Right ventricle myocardium inferior (tissue), 1 donor: ENCODE measurements around the gene PHTF1. TPM values are rescaled to one million over a fixed set of nuclear protein-coding genes. Genes with fewer than 3 reads are reported as not detected.
"Not testable (repeated sequence)": the region's sequence is repeated elsewhere in the genome, so short reads cannot be mapped to it uniquely, and the experiment has no call there.

Experiments
- ATAC-seq: fragments of 200-7000 bp; cut with Tn5 transposase; one replicate; pipeline ENCODE4 v1.9.1; 2020; ENCODE audit warnings: mild to moderate bottlenecking, moderate library complexity
- DNase-seq: peaks from one replicate; pipeline ENCODE4 v3.0.0; 2021; ENCODE audit errors: missing footprints
- intact Hi-C: fragments of 100-400 bp; cut with DNase I; formaldehyde crosslinking; loops from one replicate; pipeline ENCODE4 v1.11.0; 2022
- total RNA-seq: library from RNA; stranded (reverse); fragmentation: NEBNext Ultra II Directional; extraction: Animal tissue kit (Norgen Biotek cat#: 25700); gene quantifications from one replicate; pipeline ENCODE4 v1.2.1, GENCODE V29; 2021
- donor health status: DM: no; HTN: yes; CAD: no; lungs with severe emphysema.

The PHTF1 gene
- total RNA-seq, 1 donor from 2014 or later: 6.4 TPM

- no peak for DNase-seq
- intact Hi-C loops: no loop called here
- ATAC-seq: no peak
Measured at GRCh38 chr1:113780374-113781146, 21.3 kb upstream of the PHTF1 start.

- intact Hi-C loops: no loop called here
- DNase-seq (no peak), ATAC-seq (no peak)
Measured at GRCh38 chr1:113779542-113779941, 20.3 kb upstream of the PHTF1 start.

GRCh38 chr1:113777561-113777960, 18.3 kb upstream of the PHTF1 start:
- no peak for ATAC-seq
- no peak for DNase-seq
- intact Hi-C loops: no loop called here

- no peak for ATAC-seq
Measured at GRCh38 chr1:113770031-113770430, 10.7 kb upstream of the PHTF1 start.

GRCh38 chr1:113769601-113769970, 10.3 kb upstream of the PHTF1 start:
- intact Hi-C loops: no loop called here
- DNase-seq: no peak
- no peak for ATAC-seq

More at GRCh38 chr1:113770031-113770430, 10.7 kb upstream of the PHTF1 start:
- no peak for DNase-seq
- intact Hi-C loops: no loop called here

- DNase-seq (no peak), ATAC-seq (no peak)
- intact Hi-C loops: no loop called here
Measured at GRCh38 chr1:113768916-113769600, 9.8 kb upstream of the PHTF1 start.

- DNase-seq (no peak), ATAC-seq (no peak)
- intact Hi-C loops: no loop called here
Measured at GRCh38 chr1:113765306-113766230, 6.3 kb upstream of the PHTF1 start.

- ATAC-seq (no peak), DNase-seq (no peak)
- intact Hi-C loops: no loop called here
Measured at GRCh38 chr1:113763661-113764060, 4.4 kb upstream of the PHTF1 start.

- DNase-seq (no peak), ATAC-seq (no peak)
- intact Hi-C loops: no loop called here
Measured at GRCh38 chr1:113761937-113762336, 2.7 kb upstream of the PHTF1 start.

- intact Hi-C loops: no loop called here
- DNase-seq (no peak), ATAC-seq (no peak)
Measured at GRCh38 chr1:113760102-113761080, 1.1 kb upstream of the PHTF1 start.

GRCh38 chr1:113758631-113759332, 504 bp downstream of the PHTF1 start:
- peak; percentile 90 for DNase-seq
- ATAC-seq: peak; percentile 77
- intact Hi-C loops: loop anchor here (1.0 kb wide), 1 partner anchor 54 kb away; the partner anchor contains the start of gene RSBN1

- no peak for ATAC-seq
- intact Hi-C loops: no loop called here
- no peak for DNase-seq
Measured at GRCh38 chr1:113756461-113756860, 2.8 kb downstream of the PHTF1 start.

- ATAC-seq, DNase-seq, intact Hi-C loops: not testable (repeated sequence)
Measured at GRCh38 chr1:113753333-113753732, 6.0 kb downstream of the PHTF1 start.

GRCh38 chr1:113751516-113751915, 7.8 kb downstream of the PHTF1 start:
- intact Hi-C loops: no loop called here

GRCh38 chr1:113751114-113751513, 8.2 kb downstream of the PHTF1 start:
- no peak for DNase-seq
- intact Hi-C loops: no loop called here
- no peak for ATAC-seq

More at GRCh38 chr1:113751516-113751915, 7.8 kb downstream of the PHTF1 start:
- no peak for ATAC-seq
- DNase-seq: no peak

- DNase-seq: no peak
- no peak for ATAC-seq
Measured at GRCh38 chr1:113749402-113749801, 9.9 kb downstream of the PHTF1 start.

GRCh38 chr1:113747376-113747775, 11.9 kb downstream of the PHTF1 start:
- no peak for ATAC-seq
- intact Hi-C loops: no loop called here

More at GRCh38 chr1:113749402-113749801, 9.9 kb downstream of the PHTF1 start:
- intact Hi-C loops: no loop called here

More at GRCh38 chr1:113747376-113747775, 11.9 kb downstream of the PHTF1 start:
- no peak for DNase-seq
